ENCODE measurements around the gene MAU2.
"Not testable (repeated sequence)": the region's sequence is repeated elsewhere in the genome, so short reads cannot be mapped to it uniquely, and the experiment has no call there.

MAU2 gene

DNA sequence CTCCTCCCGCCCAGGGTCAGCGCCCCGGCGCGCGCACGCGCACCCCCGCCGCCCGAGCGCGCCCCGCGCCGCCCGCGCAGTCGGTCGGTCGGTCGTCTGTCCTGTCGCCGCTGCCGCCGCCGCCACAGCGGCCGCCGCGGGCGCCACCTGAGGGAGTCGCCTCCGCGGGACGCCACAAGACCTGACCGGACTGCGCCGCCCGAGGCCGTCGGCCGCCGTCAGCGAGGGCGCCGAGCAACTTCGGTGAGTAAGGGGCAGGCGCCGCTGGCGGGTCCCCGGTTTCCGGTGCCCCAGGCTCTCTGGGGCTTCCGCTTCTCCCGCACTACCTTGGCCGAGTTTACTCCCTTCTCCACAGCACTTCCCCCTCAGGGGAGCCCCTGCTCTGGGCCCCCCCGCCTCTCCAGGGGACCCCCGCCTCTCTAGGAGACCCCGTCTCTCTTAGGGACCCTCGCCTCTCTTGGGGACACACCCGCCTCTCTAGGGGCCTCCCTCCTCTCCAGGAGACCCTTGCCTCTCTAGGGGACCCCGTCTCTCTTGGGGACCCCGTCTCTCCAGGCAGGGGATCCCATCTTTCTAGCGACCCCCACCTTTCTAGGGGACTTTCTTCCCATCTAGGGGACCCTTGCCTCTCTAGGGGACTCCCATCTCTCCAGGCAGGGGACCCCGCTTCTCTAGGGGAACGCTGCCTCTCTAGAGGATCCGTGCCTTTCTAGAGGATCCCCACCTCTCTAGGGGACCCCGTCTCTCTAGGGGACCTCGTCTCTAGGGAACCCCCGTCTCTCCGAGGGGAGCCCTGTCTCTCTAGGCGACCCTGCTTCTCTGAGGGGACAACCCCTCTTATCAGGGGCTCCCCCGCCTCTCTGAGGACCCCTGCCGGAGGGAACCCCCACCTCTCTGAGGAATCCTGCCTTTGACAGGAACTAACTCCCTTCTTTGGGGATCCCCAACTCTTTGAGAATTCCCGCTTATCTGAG lies 65.6 kb downstream of the MAU2 start:
- no peak for FAIRE-seq

DNA sequence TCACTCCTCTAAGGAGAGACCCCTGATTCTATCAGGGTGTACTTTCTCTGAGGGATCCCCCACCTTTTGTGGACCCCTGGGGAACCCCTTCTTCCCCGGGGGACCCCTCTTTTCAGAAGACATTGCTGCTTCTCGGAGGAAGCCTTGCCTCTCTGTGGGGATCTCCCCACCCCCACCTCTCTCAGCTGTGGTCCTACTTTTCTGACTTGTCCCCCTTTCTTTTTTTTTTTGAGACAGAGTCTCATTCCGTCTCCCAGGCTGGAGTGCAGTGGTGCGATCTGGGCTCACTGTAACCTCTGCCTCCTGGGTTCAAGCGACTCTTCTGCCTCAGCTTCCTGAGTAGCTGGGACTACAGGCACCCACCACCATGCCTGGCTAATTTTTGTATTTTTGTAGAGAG lies 66.5 kb downstream of the MAU2 start:
- FAIRE-seq, result no peak

DNA sequence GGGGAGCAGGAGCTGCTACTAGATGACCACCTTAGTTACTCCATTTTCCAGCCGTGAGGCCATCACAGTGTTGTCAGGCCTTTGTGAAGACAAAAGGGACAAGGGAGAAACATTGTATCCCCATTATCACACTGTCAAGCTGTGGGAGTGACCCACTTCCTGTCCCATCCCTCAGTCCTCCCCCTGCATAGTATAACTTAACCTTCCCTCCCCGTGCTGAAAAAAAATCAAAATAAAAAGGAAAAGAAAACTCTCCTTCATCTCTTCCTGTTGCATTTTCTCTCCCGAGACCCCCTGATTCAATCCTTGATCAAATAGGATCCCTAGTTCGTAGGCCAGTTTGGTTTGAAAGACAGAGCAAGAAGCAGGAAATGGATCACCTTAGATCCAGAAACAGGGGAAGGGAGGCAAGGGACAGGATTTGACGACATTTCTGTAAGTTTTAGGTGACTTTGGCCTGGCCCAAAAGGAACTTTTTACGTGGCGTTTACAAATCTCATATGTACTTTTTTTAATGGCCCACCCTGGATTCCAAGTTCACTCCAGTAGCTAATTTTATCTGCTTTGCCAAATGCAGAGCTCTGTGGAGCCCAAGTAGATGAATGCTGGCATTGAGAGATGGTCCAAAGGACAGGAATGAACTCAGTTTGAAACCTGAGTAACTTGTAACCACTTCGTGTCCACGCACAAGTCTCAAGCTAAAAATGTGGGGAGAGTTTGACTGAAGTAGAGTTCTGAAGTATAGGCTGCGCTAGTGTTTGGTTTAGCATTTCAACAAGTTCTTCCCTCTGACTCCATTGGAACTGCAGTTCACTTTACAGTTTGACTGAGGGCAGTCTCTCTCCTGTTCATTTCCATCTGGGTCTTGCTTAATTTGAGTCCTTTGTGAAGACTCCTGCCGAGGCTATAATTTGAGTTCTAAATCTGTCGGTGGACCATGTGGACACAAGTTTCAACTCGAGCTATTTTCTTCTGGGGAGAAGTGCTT lies 68.2 kb downstream of the MAU2 start:
- no peak for FAIRE-seq

DNA sequence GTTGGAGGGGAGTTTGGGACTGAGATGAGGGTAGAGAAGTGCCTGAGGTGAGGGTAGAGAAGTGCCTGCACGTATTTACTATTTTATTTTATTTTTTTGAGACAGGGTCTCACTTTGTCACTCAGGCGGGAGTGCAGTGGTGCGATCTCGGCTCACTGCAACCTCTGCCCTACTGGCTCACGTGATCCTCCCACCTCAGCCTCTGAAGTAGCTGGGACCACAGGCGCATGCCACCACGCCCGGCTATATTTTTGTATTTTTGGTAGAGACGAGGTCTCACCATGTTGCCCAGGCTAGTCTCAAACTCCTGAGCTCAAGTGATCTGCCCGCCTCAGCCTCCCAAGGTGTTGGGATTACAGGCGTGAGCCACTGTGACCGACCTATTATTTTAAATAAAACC lies 69.1 kb downstream of the MAU2 start:
- FAIRE-seq, result not testable (repeated sequence)

GRCh38 chr19:19394333-19394732 lies 73.7 kb downstream of the MAU2 start:
- FAIRE-seq, result not testable (repeated sequence)

DNA sequence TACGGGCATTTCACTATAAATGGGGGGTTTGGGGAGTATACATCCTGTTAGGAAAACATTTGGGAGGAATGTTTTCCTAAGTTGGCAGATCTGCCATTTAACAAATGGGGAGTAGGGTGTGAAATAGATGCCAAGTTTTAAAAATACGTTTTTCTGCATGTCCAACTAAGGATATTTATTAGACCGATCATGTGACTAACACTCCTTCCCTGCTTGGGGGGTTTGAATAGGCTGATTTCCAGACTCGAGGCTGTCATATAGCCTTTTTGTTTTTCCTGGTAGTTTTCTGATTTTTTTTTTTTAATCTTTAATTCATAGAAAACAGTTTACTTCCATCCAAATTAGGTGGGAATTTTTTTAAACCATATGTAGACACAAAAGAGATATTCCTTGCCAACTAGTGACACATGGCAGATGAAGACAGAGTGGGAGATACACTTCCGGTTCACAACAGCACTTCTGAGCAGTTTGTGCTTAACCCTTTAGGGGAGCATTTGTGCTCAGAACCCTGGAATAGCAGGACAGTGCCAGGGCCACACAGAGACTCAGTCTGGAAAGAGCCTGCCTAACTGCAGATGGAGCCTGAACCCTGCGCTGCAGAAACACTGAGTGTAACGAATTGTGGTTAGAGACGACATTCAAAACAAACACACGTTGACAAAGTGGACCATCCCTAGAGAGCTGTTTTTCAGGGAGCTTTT lies 79.3 kb downstream of the MAU2 start:
- no peak for FAIRE-seq

GRCh38 chr19:19402656-19403372 lies 82.2 kb downstream of the MAU2 start:
- no peak for FAIRE-seq

DNA sequence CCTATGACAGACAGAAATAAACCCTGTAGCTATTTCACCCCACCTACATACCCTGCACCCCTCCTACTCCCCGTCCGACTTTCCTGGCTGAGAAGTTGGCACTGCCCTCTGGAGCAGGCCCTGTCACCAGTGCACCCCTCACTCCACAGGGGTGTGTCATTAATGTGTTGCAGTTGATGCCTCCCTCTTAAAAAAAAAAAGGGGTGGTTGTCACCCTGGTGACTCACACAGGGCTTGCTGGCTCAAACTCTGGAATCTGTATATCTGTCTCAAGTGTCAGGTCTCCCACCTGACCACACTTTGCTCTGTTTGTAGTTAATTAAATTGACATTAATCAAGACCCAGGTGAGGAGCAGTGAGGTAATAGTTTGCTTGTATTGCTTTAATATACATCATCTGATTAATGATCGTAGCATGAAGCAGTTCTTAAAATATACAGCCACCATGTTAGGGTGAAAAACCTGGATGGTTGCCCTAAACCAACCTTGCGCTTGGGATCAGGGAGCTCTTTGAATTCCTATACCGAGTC lies 82.8 kb downstream of the MAU2 start:
- FAIRE-seq, result no peak

- FAIRE-seq, result no peak
Measured at GRCh38 chr19:19404879-19405860, 84.5 kb downstream of the MAU2 start, which contains the start of gene GATAD2A. GATAD2A (plus strand) TSS chr19:19405675; CDS start chr19:19465346, 59,671 bp downstream.

DNA sequence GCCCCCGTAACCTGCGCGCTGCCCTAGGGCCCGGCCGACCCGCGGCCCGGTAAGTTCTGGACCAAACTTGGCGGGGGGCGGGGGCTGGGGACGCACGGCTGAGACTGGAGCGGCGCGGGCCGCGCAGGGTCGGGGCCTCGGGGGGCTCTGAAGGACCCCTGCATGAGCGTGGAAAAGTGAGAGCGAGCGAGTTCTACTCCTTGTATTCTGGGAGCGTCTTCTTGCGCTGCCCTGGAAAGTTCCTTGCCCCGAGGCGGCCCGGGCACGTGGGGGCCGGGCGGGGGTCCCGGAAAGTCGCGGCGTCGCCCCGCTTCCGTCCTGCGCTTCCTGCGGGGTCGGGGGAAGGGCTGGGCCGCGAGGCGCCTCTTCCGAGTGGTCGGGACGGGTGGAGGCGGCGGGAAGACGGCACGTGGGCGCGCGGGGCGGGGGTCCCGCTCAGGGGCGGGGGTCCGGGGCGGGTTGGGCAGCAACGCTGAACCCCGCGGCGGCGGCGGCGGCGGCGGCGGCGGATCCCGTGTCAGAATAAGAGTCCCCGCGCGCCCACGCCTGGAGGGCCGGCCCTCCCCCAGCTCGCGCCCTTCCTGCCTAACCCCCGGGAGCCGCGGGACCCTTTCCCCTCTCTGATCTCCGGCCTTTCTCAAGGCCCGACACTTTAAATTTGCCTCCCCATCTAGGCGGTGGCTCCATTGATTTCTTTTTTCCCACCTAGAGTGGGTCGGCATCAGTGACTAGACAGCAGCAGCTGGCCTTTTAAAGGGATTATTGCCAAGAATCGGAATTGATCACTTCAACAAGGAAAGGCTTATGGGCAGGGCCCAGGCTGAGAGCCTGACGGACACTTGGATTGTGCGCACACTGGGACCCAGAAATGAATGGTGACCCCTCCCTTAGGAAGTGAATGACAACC lies 85.6 kb downstream of the MAU2 start:
- FAIRE-seq, result no peak

- FAIRE-seq, result no peak
Measured at GRCh38 chr19:19406878-19407632, 86.4 kb downstream of the MAU2 start.

- FAIRE-seq, result no peak
Measured at GRCh38 chr19:19407633-19407930, 87.0 kb downstream of the MAU2 start.

Data from endometrium (tissue), 2 donors.